ENCODE data around the gene CUL9.

DNA sequence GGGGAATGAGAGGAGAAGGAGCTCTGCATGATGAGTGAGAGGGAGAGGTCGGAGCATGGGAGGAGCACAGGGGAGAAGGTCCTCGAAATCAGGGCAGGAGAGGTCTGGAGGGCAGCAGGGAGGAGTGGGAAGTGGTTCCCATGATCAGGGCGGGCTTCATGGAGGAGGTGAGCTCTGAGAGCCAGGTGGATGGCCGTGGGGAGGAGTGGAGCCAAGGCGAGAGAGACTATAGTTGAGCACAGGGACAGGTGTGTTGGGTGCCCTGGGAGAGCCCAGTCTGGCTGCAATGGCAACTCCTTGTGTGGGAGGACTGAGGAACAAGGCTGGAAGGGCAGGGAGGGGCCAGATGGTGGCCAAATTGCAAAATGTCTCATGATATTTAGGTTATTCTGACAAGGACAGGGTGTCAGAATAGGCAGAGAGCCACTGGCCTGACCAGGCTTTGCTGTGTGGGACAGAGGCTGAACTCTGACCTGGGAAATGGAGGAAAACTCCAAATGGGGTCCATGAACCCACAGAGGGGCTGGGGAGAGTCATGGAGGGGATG lies 82.7 kb downstream of the CUL9 start:
- TF ChIP-seq, protein P1, sequence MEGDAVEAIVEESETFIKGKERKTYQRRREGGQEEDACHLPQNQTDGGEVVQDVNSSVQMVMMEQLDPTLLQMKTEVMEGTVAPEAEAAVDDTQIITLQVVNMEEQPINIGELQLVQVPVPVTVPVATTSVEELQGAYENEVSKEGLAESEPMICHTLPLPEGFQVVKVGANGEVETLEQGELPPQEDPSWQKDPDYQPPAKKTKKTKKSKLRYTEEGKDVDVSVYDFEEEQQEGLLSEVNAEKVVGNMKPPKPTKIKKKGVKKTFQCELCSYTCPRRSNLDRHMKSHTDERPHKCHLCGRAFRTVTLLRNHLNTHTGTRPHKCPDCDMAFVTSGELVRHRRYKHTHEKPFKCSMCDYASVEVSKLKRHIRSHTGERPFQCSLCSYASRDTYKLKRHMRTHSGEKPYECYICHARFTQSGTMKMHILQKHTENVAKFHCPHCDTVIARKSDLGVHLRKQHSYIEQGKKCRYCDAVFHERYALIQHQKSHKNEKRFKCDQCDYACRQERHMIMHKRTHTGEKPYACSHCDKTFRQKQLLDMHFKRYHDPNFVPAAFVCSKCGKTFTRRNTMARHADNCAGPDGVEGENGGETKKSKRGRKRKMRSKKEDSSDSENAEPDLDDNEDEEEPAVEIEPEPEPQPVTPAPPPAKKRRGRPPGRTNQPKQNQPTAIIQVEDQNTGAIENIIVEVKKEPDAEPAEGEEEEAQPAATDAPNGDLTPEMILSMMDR (IDR thresholded peaks at IDR 0.05; ENCODE audit: borderline replicate concordance, extremely low read depth, low read length, poor library complexity, severe bottlenecking), result no peak
- TF ChIP-seq EZH2 (IDR thresholded peaks at IDR 0.05; ENCODE audit: borderline replicate concordance, low read depth, low read length, severe bottlenecking), result no peak
